HepG2 (cell line): ENCODE measurements around the gene APPBP2. TPM values are rescaled to one million over a fixed set of nuclear protein-coding genes. Genes with fewer than 3 reads are reported as not detected.

Experiments
- AFF4 ChIP-seq: sonication (generic); formaldehyde crosslinking; IDR thresholded peaks from 2 replicates; pipeline ENCODE4 v1.4.0; 2020; ENCODE audit warnings: missing genetic modification reagents
- ARID2 ChIP-seq: sonication (generic); formaldehyde crosslinking; IDR thresholded peaks from 2 replicates; pipeline ENCODE4 v1.8.1; 2022; ENCODE audit warnings: mild to moderate bottlenecking, missing genetic modification reagents, borderline replicate concordance
- ATAD3A ChIP-seq: sonication (generic); formaldehyde crosslinking; IDR thresholded peaks from 2 replicates; pipeline ENCODE4 v1.4.0; 2020; ENCODE audit warnings: missing genetic modification reagents
- ATF4 ChIP-seq, 2 experiments: fragments of 450-650 bp in 1 of 2; sonication (generic) in 1 of 2; formaldehyde crosslinking; IDR thresholded peaks; 2 replicates each; pipeline versions ENCODE4 v1.5.0 to v1.8.0; 2020 to 2022; ENCODE audit warnings: mild to moderate bottlenecking in 1 of 2, missing genetic modification reagents in 1 of 2
- CREB1 ChIP-seq, 2 experiments: fragments of 450-650 bp in 1 of 2; IDR thresholded peaks; 2 replicates each; pipeline ENCODE4 v1.6.1; 2016 to 2017; ENCODE audit warnings: control low read depth in 1 of 2, mild to moderate bottlenecking in 1 of 2, missing compliant biosample characterization in 1 of 2, missing genetic modification characterization in 1 of 2
- MLLT10 ChIP-seq: sonication (generic); formaldehyde crosslinking; IDR thresholded peaks from 2 replicates; pipeline ENCODE4 v1.4.0; 2020; ENCODE audit warnings: missing genetic modification reagents
- ONECUT2 ChIP-seq: sonication (generic); formaldehyde crosslinking; IDR thresholded peaks from 2 replicates; pipeline ENCODE4 v1.4.0; 2020; ENCODE audit warnings: missing genetic modification reagents
- TGIF2 ChIP-seq: IDR thresholded peaks from 2 replicates; pipeline ENCODE4 v1.6.1; 2016; ENCODE audit warnings: control low read depth, missing compliant biosample characterization
- TOPORS ChIP-seq: sonication (generic); formaldehyde crosslinking; IDR thresholded peaks from 2 replicates; pipeline ENCODE4 v1.8.0; 2023; ENCODE audit warnings: mild to moderate bottlenecking, missing genetic modification reagents
- ZNF230 ChIP-seq: sonication (generic); formaldehyde crosslinking; IDR thresholded peaks from 2 replicates; pipeline ENCODE4 v1.4.0; 2020; ENCODE audit warnings: mild to moderate bottlenecking, missing genetic modification reagents
- ZNF326 ChIP-seq: sonication (generic); formaldehyde crosslinking; IDR thresholded peaks from 2 replicates; pipeline ENCODE4 v1.4.0; 2020; ENCODE audit warnings: missing genetic modification reagents, borderline replicate concordance
- ZNF740 ChIP-seq: sonication (generic); formaldehyde crosslinking; IDR thresholded peaks from 2 replicates; pipeline ENCODE4 v1.4.0; 2020; ENCODE audit warnings: missing genetic modification reagents
- polyA plus RNA-seq, 8 experiments: library from polyadenylated mRNA; depleted of rRNA in 3 of 8; stranded (reverse) in 7 of 8; unstranded in 1 of 8; fragments of >200 nt; fragmentation: Illumina TruSeq in 4 of 8; extraction: Trizol in 4 of 8; gene quantifications; 2 replicates each; pipeline versions ENCODE4 v1.2.1 to v1.2.3, GENCODE V29; 2011 to 2016; ENCODE audit warnings: low read depth in 4 of 8, missing spikeins in 1 of 8, mixed read lengths in 1 of 8; ENCODE audit not compliant: insufficient read depth in 1 of 8
- total RNA-seq, 5 experiments: library from RNA; depleted of rRNA; stranded (reverse); fragments of >200 nt; fragmentation: Illumina TruSeq; extraction: Trizol; gene quantifications; 2 replicates each; pipeline ENCODE4 v1.2.3, GENCODE V29; 2016; ENCODE audit warnings: low read depth in 1 of 5
- TF ChIP-seq, protein P1 (sequence below): sonication (generic); formaldehyde crosslinking; IDR thresholded peaks from 2 replicates; pipeline ENCODE4 v1.4.0; 2020; ENCODE audit warnings: missing genetic modification reagents, borderline replicate concordance
- TF ChIP-seq, protein P2 (sequence below): sonication (generic); formaldehyde crosslinking; IDR thresholded peaks from 2 replicates; pipeline ENCODE4 v1.4.0; 2020; ENCODE audit warnings: mild to moderate bottlenecking, missing genetic modification reagents, borderline replicate concordance
- TF ChIP-seq, protein P3 (sequence below): IDR thresholded peaks from 2 replicates; pipeline ENCODE4 v1.6.1; 2016; ENCODE audit warnings: missing biosample characterization, missing genetic modification reagents, low read depth

Gene APPBP2
- total and polyA plus RNA-seq, 2 of the 13 experiments (the other 11 are each of a cell fraction or from before 2014, with no cell fraction given), result 17.5 to 45.8 TPM

DNA sequence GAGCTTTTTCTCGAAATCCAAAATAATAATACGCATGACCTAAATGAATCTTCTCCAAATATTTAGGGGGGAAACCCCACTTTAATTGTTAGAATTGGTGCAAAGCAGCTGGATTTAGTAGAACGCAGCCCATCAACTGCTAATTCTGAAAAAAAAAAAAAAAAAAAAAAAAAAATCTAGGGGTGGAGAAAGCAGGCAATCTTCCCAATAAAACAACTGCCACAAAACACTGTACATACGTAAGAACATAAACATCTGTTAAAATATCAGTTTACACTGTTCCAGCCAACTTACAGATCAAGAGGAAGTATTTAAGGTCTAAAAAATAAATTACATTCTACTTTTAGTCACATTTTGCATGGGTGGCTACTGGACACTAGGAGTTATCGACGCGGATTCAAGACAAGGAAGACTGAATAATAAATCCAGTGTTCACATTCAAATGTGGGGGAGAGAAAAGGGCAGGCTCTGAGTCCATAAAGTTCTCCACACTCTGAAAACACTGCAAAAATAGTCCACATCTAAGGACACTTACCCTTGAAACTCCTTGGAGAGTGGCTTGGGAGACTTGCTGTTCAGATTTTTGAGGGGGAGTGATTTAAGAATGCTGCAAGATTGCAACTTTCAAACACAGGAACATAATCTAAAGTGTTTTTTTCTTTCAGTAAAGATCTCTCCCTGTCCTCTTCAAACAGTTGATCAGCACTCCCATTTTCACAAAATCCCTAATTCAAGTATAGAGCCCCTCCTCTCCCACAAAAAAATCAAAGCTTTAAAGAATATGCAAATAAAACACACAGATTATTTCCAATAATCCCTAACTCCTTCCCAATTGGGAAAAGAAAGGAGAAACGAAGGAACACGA, 1.3 kb downstream of the APPBP2 start (continued):
- no peak for TF ChIP-seq AFF4 (CRISPR knock-in tag)
- TF ChIP-seq ONECUT2, result no peak
- 0 out of 4 replicates have a peak, but pooled peaks of 1 of the 2 experiments have one; percentile 19 for TF ChIP-seq ATF4 (CRISPR knock-in tag; IDR thresholded peaks at IDR 0.05)
- 0 out of 2 replicates have a peak, but pooled peaks have one; percentile 22 for TF ChIP-seq TOPORS (CRISPR knock-in tag)
- TF ChIP-seq TGIF2, result 0 out of 2 replicates have a peak, but pooled peaks have one; percentile 29
- 0 out of 2 replicates have a peak, but pooled peaks have one; percentile 20 for TF ChIP-seq ARID2 (CRISPR knock-in tag)
- TF ChIP-seq, protein P1, sequence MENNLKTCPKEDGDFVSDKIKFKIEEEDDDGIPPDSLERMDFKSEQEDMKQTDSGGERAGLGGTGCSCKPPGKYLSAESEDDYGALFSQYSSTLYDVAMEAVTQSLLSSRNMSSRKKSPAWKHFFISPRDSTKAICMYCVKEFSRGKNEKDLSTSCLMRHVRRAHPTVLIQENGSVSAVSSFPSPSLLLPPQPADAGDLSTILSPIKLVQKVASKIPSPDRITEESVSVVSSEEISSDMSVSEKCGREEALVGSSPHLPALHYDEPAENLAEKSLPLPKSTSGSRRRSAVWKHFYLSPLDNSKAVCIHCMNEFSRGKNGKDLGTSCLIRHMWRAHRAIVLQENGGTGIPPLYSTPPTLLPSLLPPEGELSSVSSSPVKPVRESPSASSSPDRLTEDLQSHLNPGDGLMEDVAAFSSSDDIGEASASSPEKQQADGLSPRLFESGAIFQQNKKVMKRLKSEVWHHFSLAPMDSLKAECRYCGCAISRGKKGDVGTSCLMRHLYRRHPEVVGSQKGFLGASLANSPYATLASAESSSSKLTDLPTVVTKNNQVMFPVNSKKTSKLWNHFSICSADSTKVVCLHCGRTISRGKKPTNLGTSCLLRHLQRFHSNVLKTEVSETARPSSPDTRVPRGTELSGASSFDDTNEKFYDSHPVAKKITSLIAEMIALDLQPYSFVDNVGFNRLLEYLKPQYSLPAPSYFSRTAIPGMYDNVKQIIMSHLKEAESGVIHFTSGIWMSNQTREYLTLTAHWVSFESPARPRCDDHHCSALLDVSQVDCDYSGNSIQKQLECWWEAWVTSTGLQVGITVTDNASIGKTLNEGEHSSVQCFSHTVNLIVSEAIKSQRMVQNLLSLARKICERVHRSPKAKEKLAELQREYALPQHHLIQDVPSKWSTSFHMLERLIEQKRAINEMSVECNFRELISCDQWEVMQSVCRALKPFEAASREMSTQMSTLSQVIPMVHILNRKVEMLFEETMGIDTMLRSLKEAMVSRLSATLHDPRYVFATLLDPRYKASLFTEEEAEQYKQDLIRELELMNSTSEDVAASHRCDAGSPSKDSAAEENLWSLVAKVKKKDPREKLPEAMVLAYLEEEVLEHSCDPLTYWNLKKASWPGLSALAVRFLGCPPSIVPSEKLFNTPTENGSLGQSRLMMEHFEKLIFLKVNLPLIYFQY (CRISPR knock-in tag), result no peak
- TF ChIP-seq, protein P2, sequence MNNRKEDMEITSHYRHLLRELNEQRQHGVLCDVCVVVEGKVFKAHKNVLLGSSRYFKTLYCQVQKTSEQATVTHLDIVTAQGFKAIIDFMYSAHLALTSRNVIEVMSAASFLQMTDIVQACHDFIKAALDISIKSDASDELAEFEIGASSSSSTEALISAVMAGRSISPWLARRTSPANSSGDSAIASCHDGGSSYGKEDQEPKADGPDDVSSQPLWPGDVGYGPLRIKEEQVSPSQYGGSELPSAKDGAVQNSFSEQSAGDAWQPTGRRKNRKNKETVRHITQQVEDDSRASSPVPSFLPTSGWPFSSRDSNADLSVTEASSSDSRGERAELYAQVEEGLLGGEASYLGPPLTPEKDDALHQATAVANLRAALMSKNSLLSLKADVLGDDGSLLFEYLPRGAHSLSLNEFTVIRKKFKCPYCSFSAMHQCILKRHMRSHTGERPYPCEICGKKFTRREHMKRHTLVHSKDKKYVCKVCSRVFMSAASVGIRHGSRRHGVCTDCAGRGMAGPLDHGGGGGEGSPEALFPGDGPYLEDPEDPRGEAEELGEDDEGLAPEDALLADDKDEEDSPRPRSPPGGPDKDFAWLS (CRISPR knock-in tag), result no peak
- TF ChIP-seq ZNF740 (CRISPR knock-in tag), result no peak
- TF ChIP-seq, protein P3, sequence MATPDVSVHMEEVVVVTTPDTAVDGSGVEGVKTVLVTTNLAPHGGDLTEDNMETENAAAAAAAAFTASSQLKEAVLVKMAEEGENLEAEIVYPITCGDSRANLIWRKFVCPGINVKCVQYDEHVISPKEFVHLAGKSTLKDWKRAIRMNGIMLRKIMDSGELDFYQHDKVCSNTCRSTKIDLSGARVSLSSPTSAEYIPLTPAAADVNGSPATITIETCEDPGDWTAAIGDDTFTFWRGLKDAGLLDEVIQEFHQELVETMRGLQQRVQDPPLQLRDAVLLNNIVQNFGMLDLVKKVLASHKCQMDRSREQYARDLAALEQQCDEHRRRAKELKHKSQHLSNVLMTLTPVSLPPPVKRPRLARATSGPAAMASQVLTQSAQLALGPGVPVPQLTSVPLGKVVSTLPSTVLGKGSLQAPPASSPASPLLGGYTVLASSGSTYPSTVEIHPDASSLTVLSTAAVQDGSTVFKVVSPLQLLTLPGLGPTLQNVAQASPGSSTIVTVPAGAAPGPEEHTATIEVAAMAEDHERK, result no peak
- no peak for TF ChIP-seq ATAD3A (CRISPR knock-in tag)
- no peak for TF ChIP-seq MLLT10
- no peak for TF ChIP-seq ZNF326
- no peak for TF ChIP-seq CREB1 (IDR thresholded peaks at IDR 0.05)
- peak; percentile 33; the same call in 1 of the 2 replicates for TF ChIP-seq CREB1 (CRISPR knock-in tag; IDR thresholded peaks at IDR 0.05)
- no peak for TF ChIP-seq ZNF230
